Measurements from ENCODE around the gene ATF2.

ATF2 gene

GRCh38 chr2:175035806-175036205, 132.2 kb downstream of the ATF2 start:
- no peaks in the 10 kb centered on the region for H3K4me1 ChIP-seq (ENCODE audit: control insufficient read depth, insufficient read depth, low read length)
- WGBS, 2 experiments: 70 to 71% methylated on average over 3 of the region's 3 CpGs
- no peak overlapping the region for H3K4me3 ChIP-seq (ENCODE audit: insufficient read depth, low read depth, low read length)
- H3K9me3 ChIP-seq (ENCODE audit: control insufficient read depth, low read length): no peaks in the 10 kb centered on the region
- no peak overlapping the region for H3K27ac ChIP-seq (ENCODE audit: insufficient read depth, low read depth, low read length, poor library complexity, severe bottlenecking)
- H3K27me3 ChIP-seq (ENCODE audit: control insufficient read depth, insufficient read depth, low read length, poor library complexity, severe bottlenecking): no peaks in the 10 kb centered on the region
- no peaks in the 10 kb centered on the region for H3K36me3 ChIP-seq (ENCODE audit: control insufficient read depth, insufficient read depth, low read length)

GRCh38 chr2:175034716-175035115, 133.3 kb downstream of the ATF2 start:
- Histone ChIP-seq H3K4me1 (ENCODE audit: control insufficient read depth, insufficient read depth, low read length) (no peaks in the 10 kb centered on the region), H3K27me3 (ENCODE audit: control insufficient read depth, insufficient read depth, low read length, poor library complexity, severe bottlenecking) (no peaks in the 10 kb centered on the region), H3K9me3 (ENCODE audit: control insufficient read depth, low read length) (no peaks in the 10 kb centered on the region), H3K4me3 (ENCODE audit: insufficient read depth, low read depth, low read length) (no peak overlapping the region), H3K36me3 (ENCODE audit: control insufficient read depth, insufficient read depth, low read length) (no peaks in the 10 kb centered on the region), H3K27ac (ENCODE audit: insufficient read depth, low read depth, low read length, poor library complexity, severe bottlenecking) (no peak overlapping the region)
- WGBS, 2 experiments: 95 to 97% methylated on average over 3 of the region's 3 CpGs

DNA sequence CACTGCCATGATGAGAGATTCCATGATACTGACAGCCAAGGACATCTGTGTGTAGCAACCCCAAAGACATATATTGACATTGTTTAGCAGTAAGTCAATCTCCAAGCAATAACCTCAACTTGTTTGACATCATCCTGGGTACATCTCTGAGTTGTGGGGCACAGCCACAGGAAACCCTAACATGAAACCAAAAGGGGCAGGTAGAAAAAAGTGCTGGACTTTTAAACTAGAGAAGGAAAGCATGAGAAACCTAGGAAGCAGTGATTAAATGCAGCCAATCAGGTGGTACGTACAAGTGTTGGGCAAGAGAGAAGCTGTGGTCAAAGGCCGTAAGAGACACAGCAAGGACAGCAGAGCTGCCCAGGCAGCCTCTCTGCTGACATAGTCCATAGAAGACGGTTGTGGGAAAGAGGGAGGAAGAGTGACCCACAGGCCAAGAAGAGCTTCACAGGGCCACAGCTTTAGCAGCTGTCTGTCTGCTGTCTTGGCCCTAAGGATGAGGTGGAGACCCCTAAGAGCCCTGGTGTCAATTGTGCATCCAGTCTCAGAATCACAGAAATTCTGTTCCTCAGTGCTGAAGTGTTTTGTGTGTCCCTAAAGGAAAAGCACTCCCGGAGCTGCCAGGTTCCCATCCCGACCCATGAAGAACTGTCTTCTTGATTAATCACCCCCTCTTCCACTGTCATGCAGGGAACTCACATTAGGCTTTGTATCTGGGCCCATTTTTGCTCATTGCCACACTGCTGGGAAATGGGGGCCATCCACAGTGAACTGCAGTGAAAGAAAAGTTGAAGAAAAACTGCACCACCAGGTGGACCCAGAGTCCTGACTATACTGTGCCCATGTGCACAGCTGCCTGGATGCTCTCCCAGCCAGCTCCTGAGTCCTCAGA, 137.4 kb downstream of the ATF2 start:
- 78 to 80% methylated on average over 5 of the region's 5 CpGs for WGBS, 2 experiments
- Histone ChIP-seq H3K4me3 (ENCODE audit: insufficient read depth, low read depth, low read length) (no peak overlapping the region), H3K27ac (ENCODE audit: insufficient read depth, low read depth, low read length, poor library complexity, severe bottlenecking) (no peak overlapping the region), H3K36me3 (ENCODE audit: control insufficient read depth, insufficient read depth, low read length) (no peaks in the 10 kb centered on the region), H3K27me3 (ENCODE audit: control insufficient read depth, insufficient read depth, low read length, poor library complexity, severe bottlenecking) (no peaks in the 10 kb centered on the region), H3K4me1 (ENCODE audit: control insufficient read depth, insufficient read depth, low read length) (no peaks in the 10 kb centered on the region), H3K9me3 (ENCODE audit: control insufficient read depth, low read length) (no peaks in the 10 kb centered on the region)

GRCh38 chr2:175027755-175028154, 140.2 kb downstream of the ATF2 start:
- Histone ChIP-seq H3K9me3 (ENCODE audit: control insufficient read depth, low read length) (no peaks in the 10 kb centered on the region), H3K27me3 (ENCODE audit: control insufficient read depth, insufficient read depth, low read length, poor library complexity, severe bottlenecking) (no peaks in the 10 kb centered on the region), H3K4me3 (ENCODE audit: insufficient read depth, low read depth, low read length) (no peak overlapping the region), H3K36me3 (ENCODE audit: control insufficient read depth, insufficient read depth, low read length) (no peaks in the 10 kb centered on the region), H3K4me1 (ENCODE audit: control insufficient read depth, insufficient read depth, low read length) (no peaks in the 10 kb centered on the region), H3K27ac (ENCODE audit: insufficient read depth, low read depth, low read length, poor library complexity, severe bottlenecking) (no peak overlapping the region)
- WGBS, 2 experiments: 89 to 96% methylated on average over 3 of the region's 3 CpGs

- Histone ChIP-seq H3K4me3 (ENCODE audit: insufficient read depth, low read depth, low read length) (no peak overlapping the region), H3K9me3 (ENCODE audit: control insufficient read depth, low read length) (no peaks in the 10 kb centered on the region), H3K4me1 (ENCODE audit: control insufficient read depth, insufficient read depth, low read length) (no peaks in the 10 kb centered on the region), H3K36me3 (ENCODE audit: control insufficient read depth, insufficient read depth, low read length) (no peaks in the 10 kb centered on the region), H3K27me3 (ENCODE audit: control insufficient read depth, insufficient read depth, low read length, poor library complexity, severe bottlenecking) (no peaks in the 10 kb centered on the region), H3K27ac (ENCODE audit: insufficient read depth, low read depth, low read length, poor library complexity, severe bottlenecking) (no peak overlapping the region)
- WGBS, 2 experiments: 83 to 84% methylated on average over 1 to 2 of the region's 2 CpGs
Measured at GRCh38 chr2:175026385-175026784, 141.6 kb downstream of the ATF2 start.

GRCh38 chr2:175025946-175026345, 142.1 kb downstream of the ATF2 start:
- no peaks in the 10 kb centered on the region for H3K36me3 ChIP-seq (ENCODE audit: control insufficient read depth, insufficient read depth, low read length)
- WGBS, 2 experiments: 86 to 98% methylated on average over 1 of the region's 1 CpG
- no peak overlapping the region for H3K4me3 ChIP-seq (ENCODE audit: insufficient read depth, low read depth, low read length)
- no peaks in the 10 kb centered on the region for H3K27me3 ChIP-seq (ENCODE audit: control insufficient read depth, insufficient read depth, low read length, poor library complexity, severe bottlenecking)
- H3K9me3 ChIP-seq (ENCODE audit: control insufficient read depth, low read length): no peaks in the 10 kb centered on the region
- no peak overlapping the region for H3K27ac ChIP-seq (ENCODE audit: insufficient read depth, low read depth, low read length, poor library complexity, severe bottlenecking)
- no peaks in the 10 kb centered on the region for H3K4me1 ChIP-seq (ENCODE audit: control insufficient read depth, insufficient read depth, low read length)

GRCh38 chr2:175025233-175025632, 142.8 kb downstream of the ATF2 start:
- Histone ChIP-seq H3K27ac (ENCODE audit: insufficient read depth, low read depth, low read length, poor library complexity, severe bottlenecking) (no peak overlapping the region), H3K9me3 (ENCODE audit: control insufficient read depth, low read length) (no peaks in the 10 kb centered on the region), H3K27me3 (ENCODE audit: control insufficient read depth, insufficient read depth, low read length, poor library complexity, severe bottlenecking) (no peaks in the 10 kb centered on the region), H3K4me3 (ENCODE audit: insufficient read depth, low read depth, low read length) (no peak overlapping the region), H3K36me3 (ENCODE audit: control insufficient read depth, insufficient read depth, low read length) (no peaks in the 10 kb centered on the region), H3K4me1 (ENCODE audit: control insufficient read depth, insufficient read depth, low read length) (no peaks in the 10 kb centered on the region)
- 100% methylated on average over 2 of the region's 3 CpGs for WGBS, 2 experiments

- no peaks in the 10 kb centered on the region for H3K36me3 ChIP-seq (ENCODE audit: control insufficient read depth, insufficient read depth, low read length)
- no peaks in the 10 kb centered on the region for H3K4me1 ChIP-seq (ENCODE audit: control insufficient read depth, insufficient read depth, low read length)
- no peak overlapping the region for H3K27ac ChIP-seq (ENCODE audit: insufficient read depth, low read depth, low read length, poor library complexity, severe bottlenecking)
- H3K27me3 ChIP-seq (ENCODE audit: control insufficient read depth, insufficient read depth, low read length, poor library complexity, severe bottlenecking): no peaks in the 10 kb centered on the region
- no peaks in the 10 kb centered on the region for H3K9me3 ChIP-seq (ENCODE audit: control insufficient read depth, low read length)
- 89 to 91% methylated on average over 3 of the region's 3 CpGs for WGBS, 2 experiments
- no peak overlapping the region for H3K4me3 ChIP-seq (ENCODE audit: insufficient read depth, low read depth, low read length)
Measured at GRCh38 chr2:175022923-175023322, 145.1 kb downstream of the ATF2 start.

Measured in ectodermal cell (in vitro differentiated cells).